GM18526 (cell line): ENCODE data around the gene TXNDC12.

Experiments
- POLR2A ChIP-seq: IDR thresholded peaks from 3 replicates; pipeline ENCODE4 v1.6.1; 2011; ENCODE audit not compliant: insufficient read length; ENCODE audit errors: extremely low read depth

Gene TXNDC12

DNA sequence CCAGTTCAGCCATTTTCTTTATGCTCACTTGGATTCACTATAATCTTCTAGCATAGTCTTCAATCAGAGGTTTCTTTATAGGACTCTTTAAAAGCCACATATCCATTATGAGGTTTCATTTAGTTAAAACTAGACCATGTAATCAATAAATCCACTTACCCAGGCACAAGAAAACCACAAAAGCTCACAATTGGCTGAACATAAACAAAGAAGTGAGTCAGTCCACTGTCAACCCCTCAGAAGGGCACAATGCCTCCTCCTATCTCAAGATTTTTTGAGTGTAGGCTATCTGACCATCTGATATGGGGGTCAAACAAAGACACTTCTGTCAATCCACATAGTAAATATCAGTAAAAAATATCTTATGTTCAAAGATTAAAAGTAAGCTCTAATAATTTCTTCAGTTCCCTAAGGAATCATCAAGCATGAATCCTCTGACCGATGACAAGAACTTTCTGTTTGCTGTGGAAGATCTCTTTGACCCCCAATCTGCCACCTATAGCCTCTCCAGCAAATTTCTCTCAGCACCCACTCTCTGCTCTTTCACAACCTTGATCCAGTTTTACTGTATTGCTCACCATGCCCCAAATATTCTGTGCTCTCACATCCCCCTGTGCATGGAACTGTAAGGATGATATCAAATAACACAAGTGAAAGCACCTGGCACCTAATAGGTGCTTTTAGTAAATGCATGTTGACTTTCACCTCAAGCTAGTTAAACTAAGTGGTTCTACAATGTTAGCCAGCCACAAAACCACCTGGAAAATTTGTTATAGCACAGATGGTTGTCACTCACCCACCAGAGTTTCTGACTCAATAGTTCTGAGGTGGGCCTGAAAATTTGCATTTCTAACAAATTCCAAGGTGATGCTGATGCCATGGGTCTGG lies 81.2 kb downstream of the TXNDC12 start:
- no peak for TF ChIP-seq POLR2A
